ENCODE results near the gene CMPK2. TPM values are rescaled to one million over a fixed set of nuclear protein-coding genes. Genes with fewer than 3 reads are reported as not detected.

CMPK2 gene
- total and polyA plus RNA-seq, 2 experiments from 2014 or later: 0.54 to 0.61 TPM

DNA sequence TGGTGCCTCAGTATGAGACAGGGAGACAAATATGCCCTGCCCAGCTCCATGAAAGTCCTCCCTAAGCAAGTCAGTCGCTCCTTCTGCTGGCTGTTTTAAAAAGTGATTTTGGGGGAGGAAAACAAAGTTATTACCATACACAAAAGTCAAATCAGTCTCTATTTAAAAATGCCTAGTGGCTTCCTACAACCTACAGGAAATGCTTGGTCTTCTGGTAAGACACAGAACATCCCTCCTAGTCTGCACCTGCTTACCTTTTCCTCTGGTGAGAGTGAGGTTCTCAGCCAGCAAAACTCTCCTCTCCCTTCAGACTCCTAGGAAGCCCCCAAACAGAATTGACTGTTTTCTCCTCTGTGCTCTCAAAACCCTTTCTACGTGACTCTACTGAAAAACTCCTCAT lies 13.5 kb downstream of the CMPK2 start:
- TF ChIP-seq, protein P1, sequence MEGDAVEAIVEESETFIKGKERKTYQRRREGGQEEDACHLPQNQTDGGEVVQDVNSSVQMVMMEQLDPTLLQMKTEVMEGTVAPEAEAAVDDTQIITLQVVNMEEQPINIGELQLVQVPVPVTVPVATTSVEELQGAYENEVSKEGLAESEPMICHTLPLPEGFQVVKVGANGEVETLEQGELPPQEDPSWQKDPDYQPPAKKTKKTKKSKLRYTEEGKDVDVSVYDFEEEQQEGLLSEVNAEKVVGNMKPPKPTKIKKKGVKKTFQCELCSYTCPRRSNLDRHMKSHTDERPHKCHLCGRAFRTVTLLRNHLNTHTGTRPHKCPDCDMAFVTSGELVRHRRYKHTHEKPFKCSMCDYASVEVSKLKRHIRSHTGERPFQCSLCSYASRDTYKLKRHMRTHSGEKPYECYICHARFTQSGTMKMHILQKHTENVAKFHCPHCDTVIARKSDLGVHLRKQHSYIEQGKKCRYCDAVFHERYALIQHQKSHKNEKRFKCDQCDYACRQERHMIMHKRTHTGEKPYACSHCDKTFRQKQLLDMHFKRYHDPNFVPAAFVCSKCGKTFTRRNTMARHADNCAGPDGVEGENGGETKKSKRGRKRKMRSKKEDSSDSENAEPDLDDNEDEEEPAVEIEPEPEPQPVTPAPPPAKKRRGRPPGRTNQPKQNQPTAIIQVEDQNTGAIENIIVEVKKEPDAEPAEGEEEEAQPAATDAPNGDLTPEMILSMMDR (IDR thresholded peaks at IDR 0.05; ENCODE audit: low read depth, low read length): no peak
- Histone ChIP-seq H3K27me3 (no peaks in the 10 kb centered on the region), H3K36me3 (no peaks in the 10 kb centered on the region), H3K9me3 (ENCODE audit: low read depth) (no peaks in the 10 kb centered on the region), H3K4me1 (ENCODE audit: low read depth) (no peaks in the 10 kb centered on the region), H3K27ac (no peak overlapping the region), H3K4me3 (no peak overlapping the region)
- no peak for DNase-seq (ENCODE audit: low read depth in 1 of 2, low spot score in 1 of 2)

- no peak overlapping the region for H3K27ac ChIP-seq
These were observed 18.6 kb downstream of the CMPK2 start for GRCh38 chr2:6846967-6847681.

DNA sequence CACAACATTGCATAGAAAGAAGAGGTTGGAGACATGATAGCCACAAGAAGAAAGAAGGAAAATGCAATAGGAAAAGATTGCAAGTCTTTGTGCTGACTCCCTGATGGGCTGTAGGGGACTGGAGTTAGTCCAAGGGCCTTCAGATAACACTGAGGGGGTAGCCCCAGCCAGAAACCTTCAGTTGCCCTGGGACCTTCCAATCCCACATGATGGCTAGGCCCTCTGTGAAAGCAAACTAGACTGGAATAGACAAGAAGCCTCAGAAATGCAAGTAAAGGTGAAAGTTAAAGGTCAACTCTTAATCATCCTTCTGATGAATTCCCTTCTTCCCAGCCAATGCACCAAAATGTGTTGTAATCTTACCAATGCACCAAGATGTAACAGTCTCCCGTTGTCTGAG lies 19.2 kb downstream of the CMPK2 start:
- TF ChIP-seq, protein P1 (IDR thresholded peaks at IDR 0.05; ENCODE audit: low read depth, low read length): no peak
- H3K27ac ChIP-seq: no peak overlapping the region
- no peaks in the 10 kb centered on the region for H3K36me3 ChIP-seq
- H3K4me3 ChIP-seq: no peak overlapping the region
- no peaks in the 10 kb centered on the region for H3K27me3 ChIP-seq
- H3K4me1 ChIP-seq (ENCODE audit: low read depth): no peaks in the 10 kb centered on the region
- no peaks in the 10 kb centered on the region for H3K9me3 ChIP-seq (ENCODE audit: low read depth)
- no peak for DNase-seq (ENCODE audit: low read depth in 1 of 2, low spot score in 1 of 2)

More at GRCh38 chr2:6846967-6847681, 18.6 kb downstream of the CMPK2 start:
- Histone ChIP-seq H3K9me3 (ENCODE audit: low read depth) (no peaks in the 10 kb centered on the region), H3K27me3 (no peaks in the 10 kb centered on the region), H3K36me3 (no peaks in the 10 kb centered on the region), H3K4me3 (no peak overlapping the region), H3K4me1 (ENCODE audit: low read depth) (no peaks in the 10 kb centered on the region)
- TF ChIP-seq, protein P1 (IDR thresholded peaks at IDR 0.05; ENCODE audit: low read depth, low read length): no peak
- DNase-seq (ENCODE audit: low read depth in 1 of 2, low spot score in 1 of 2): no peak

- no peak for DNase-seq (ENCODE audit: low read depth in 1 of 2, low spot score in 1 of 2)
- H3K9me3 ChIP-seq (ENCODE audit: low read depth): no peaks in the 10 kb centered on the region
- TF ChIP-seq, protein P1 (IDR thresholded peaks at IDR 0.05; ENCODE audit: low read depth, low read length): no peak
- H3K4me3 ChIP-seq: no peak overlapping the region
- H3K36me3 ChIP-seq: no peaks in the 10 kb centered on the region
- H3K27ac ChIP-seq: no peak overlapping the region
- H3K4me1 ChIP-seq (ENCODE audit: low read depth): no peaks in the 10 kb centered on the region
- no peaks in the 10 kb centered on the region for H3K27me3 ChIP-seq
These were observed 19.8 kb downstream of the CMPK2 start for GRCh38 chr2:6845903-6846302.

DNA sequence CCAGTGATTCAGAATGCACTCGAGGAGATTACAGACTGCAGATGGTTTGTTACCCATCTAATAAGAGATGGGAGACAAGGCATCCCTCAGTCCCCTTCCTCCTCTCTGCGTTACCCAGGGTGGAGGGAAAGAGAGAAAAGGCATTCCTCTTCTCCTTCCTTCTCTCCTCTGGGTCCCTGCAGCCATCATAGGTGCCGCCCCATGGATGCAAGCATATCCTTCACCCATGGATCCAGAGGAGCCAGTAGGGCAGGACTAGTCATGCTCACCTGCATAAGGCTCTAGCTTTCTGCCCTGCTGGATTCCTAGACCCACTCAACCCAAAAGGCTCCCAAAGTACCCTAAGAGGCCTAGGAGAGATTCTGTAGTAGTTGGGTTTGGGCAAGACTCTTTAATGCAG lies 20.4 kb downstream of the CMPK2 start:
- Histone ChIP-seq H3K36me3 (no peaks in the 10 kb centered on the region), H3K9me3 (ENCODE audit: low read depth) (no peaks in the 10 kb centered on the region), H3K27me3 (no peaks in the 10 kb centered on the region), H3K27ac (no peak overlapping the region), H3K4me1 (ENCODE audit: low read depth) (no peaks in the 10 kb centered on the region), H3K4me3 (no peak overlapping the region)
- TF ChIP-seq, protein P1 (IDR thresholded peaks at IDR 0.05; ENCODE audit: low read depth, low read length): no peak
- peak; percentile 22 to 38 for DNase-seq (ENCODE audit: low read depth in 1 of 2, low spot score in 1 of 2)
